Measurements from ENCODE around the gene RAB24.

DNA sequence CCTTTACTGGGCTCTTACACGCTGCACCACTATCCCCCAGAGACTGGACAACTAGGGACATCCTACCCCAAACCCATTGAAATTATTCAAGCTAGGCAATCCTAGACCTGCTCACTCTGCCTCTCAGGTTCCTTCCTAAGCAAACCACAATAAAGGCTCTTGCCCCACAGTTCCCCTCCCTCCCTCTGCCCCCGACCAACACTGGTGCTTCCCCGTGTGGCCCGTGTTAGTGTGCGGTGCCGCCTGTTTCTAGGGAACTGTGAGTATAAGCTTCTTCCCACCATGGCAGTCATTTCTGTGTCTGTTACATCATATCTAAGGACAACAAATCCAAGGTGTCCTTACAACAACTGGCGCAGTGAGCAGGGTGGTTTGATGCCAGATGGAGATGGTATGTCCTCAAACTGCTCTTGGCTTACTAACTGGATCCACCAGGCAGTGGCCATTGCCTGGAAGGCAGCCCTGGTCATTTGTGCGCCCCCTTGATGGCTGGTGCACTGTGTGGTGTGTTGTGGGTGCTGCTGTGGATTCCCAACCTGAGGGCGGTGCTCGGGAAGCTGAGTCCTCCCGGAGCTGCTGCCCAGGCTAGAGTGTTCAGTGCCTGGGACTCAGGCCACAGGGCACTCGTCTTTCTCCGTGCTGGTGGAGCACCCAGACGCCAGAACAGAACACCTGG lies 16.5 kb upstream of the RAB24 start:
- no peak for TF ChIP-seq EZH2phosphoT487 (IDR thresholded peaks at IDR 0.05; ENCODE audit: borderline replicate concordance, low read length)
- no peak for TF ChIP-seq CTCF (IDR thresholded peaks at IDR 0.05; ENCODE audit: low read depth, low read length, poor library complexity, severe bottlenecking)
